HepG2 (cell line): Measurements from ENCODE around the gene BICRAL. TPM values are rescaled to one million over a fixed set of nuclear protein-coding genes. Genes with fewer than 3 reads are reported as not detected.
A peak's percentile ranks its signal among the peaks of the same experiment; 100 is the strongest.

Source experiments
- CBX2 ChIP-seq, 2 experiments: fragments of 200-600 bp in 1 of 2; sonication (generic); formaldehyde crosslinking in 1 of 2; IDR thresholded peaks; 2 replicates each; pipeline versions ENCODE4 v1.7.0 to v1.8.1; 2018 to 2022; ENCODE audit warnings: low read depth in 2 of 2, low read length in 1 of 2, mild to moderate bottlenecking in 1 of 2, missing genetic modification reagents in 1 of 2
- DNMT3B ChIP-seq: conservative IDR thresholded peaks from 2 replicates; pipeline ENCODE4 v1.6.1; 2016; ENCODE audit warnings: missing biosample characterization, control low read depth
- MED8 ChIP-seq: sonication (generic); formaldehyde crosslinking; IDR thresholded peaks from 2 replicates; pipeline ENCODE4 v1.8.1; 2023; ENCODE audit warnings: mild to moderate bottlenecking, missing genetic modification reagents; ENCODE audit not compliant: insufficient replicate concordance
- NAIF1 ChIP-seq: sonication (generic); formaldehyde crosslinking; IDR thresholded peaks from 2 replicates; pipeline ENCODE4 v1.5.0; 2020; ENCODE audit warnings: mild to moderate bottlenecking, missing genetic modification reagents, borderline replicate concordance
- SAFB2 ChIP-seq: sonication (generic); formaldehyde crosslinking; IDR thresholded peaks from 2 replicates; pipeline ENCODE4 v1.5.1; 2020; ENCODE audit warnings: missing genetic modification reagents, low read depth, mild to moderate bottlenecking, borderline replicate concordance
- SIN3A ChIP-seq: IDR thresholded peaks from 2 replicates; pipeline ENCODE4 v1.6.1; 2011; ENCODE audit warnings: low read depth, mild to moderate bottlenecking, control low read depth, low read length, borderline replicate concordance
- SRSF4 ChIP-seq: fragments of 200-400 bp; formaldehyde crosslinking; IDR thresholded peaks from one replicate; pipeline ENCODE4 v1.6.1; 2018; ENCODE audit warnings: mild to moderate bottlenecking, low read depth, low read length, moderate library complexity; ENCODE audit not compliant: poor library complexity, severe bottlenecking
- SRY ChIP-seq: sonication (generic); formaldehyde crosslinking; IDR thresholded peaks from 2 replicates; pipeline ENCODE4 v1.8.0; 2022; ENCODE audit warnings: mild to moderate bottlenecking, missing genetic modification reagents
- SSRP1 ChIP-seq: IDR thresholded peaks from 2 replicates; pipeline ENCODE4 v1.6.1; 2016; ENCODE audit warnings: control low read depth
- TCF7L2 ChIP-seq: IDR thresholded peaks from 2 replicates; pipeline ENCODE4 v1.6.1; 2011; ENCODE audit warnings: mild to moderate bottlenecking, low read depth, low read length, moderate library complexity
- ZNF138 ChIP-seq: sonication (generic); formaldehyde crosslinking; IDR thresholded peaks from 2 replicates; pipeline ENCODE4 v1.5.0; 2020; ENCODE audit warnings: mild to moderate bottlenecking, low read depth, missing genetic modification reagents
- ZNF558 ChIP-seq: sonication (generic); formaldehyde crosslinking; IDR thresholded peaks from 2 replicates; pipeline ENCODE4 v1.9.0; 2022; ENCODE audit warnings: mild to moderate bottlenecking, missing genetic modification reagents, borderline replicate concordance
- ZNF607 ChIP-seq: sonication (generic); formaldehyde crosslinking; IDR thresholded peaks from 2 replicates; pipeline ENCODE4 v1.5.1; 2020; ENCODE audit warnings: missing genetic modification reagents, mild to moderate bottlenecking, borderline replicate concordance
- ZNF7 ChIP-seq: IDR thresholded peaks from 2 replicates; pipeline ENCODE4 v1.6.1; 2016; ENCODE audit warnings: missing biosample characterization, missing genetic modification reagents
- ZNF75D ChIP-seq: sonication (generic); formaldehyde crosslinking; IDR thresholded peaks from 2 replicates; pipeline ENCODE4 v1.8.1; 2023; ENCODE audit warnings: missing genetic modification reagents, mild to moderate bottlenecking, borderline replicate concordance
- polyA plus RNA-seq, 8 experiments: library from polyadenylated mRNA; depleted of rRNA in 3 of 8; stranded (reverse) in 7 of 8; unstranded in 1 of 8; fragments of >200 nt; fragmentation: Illumina TruSeq in 4 of 8; extraction: Trizol in 4 of 8; gene quantifications; 2 replicates each; pipeline versions ENCODE4 v1.2.1 to v1.2.3, GENCODE V29; 2011 to 2016; ENCODE audit warnings: low read depth in 4 of 8, missing spikeins in 1 of 8, mixed read lengths in 1 of 8; ENCODE audit not compliant: insufficient read depth in 1 of 8
- total RNA-seq, 5 experiments: library from RNA; depleted of rRNA; stranded (reverse); fragments of >200 nt; fragmentation: Illumina TruSeq; extraction: Trizol; gene quantifications; 2 replicates each; pipeline ENCODE4 v1.2.3, GENCODE V29; 2016; ENCODE audit warnings: low read depth in 1 of 5
- TF ChIP-seq, protein P1 (sequence below): sonication (generic); formaldehyde crosslinking; IDR thresholded peaks from 2 replicates; pipeline ENCODE4 v1.4.0; 2020; ENCODE audit warnings: missing genetic modification reagents, borderline replicate concordance
- TF ChIP-seq, protein P2 (sequence below): sonication (generic); formaldehyde crosslinking; IDR thresholded peaks from 2 replicates; pipeline ENCODE4 v1.5.1; 2020; ENCODE audit warnings: missing genetic modification reagents, mild to moderate bottlenecking, borderline replicate concordance
- TF ChIP-seq, protein P3 (sequence below): sonication (generic); formaldehyde crosslinking; conservative IDR thresholded peaks from 2 replicates; pipeline ENCODE4 v1.5.0; 2020; ENCODE audit warnings: missing genetic modification reagents
- TF ChIP-seq, protein P4 (sequence below): sonication (generic); formaldehyde crosslinking; conservative IDR thresholded peaks from 2 replicates; pipeline ENCODE4 v1.8.0; 2022; ENCODE audit warnings: mild to moderate bottlenecking, moderate library complexity, missing genetic modification reagents

The BICRAL gene
- total and polyA plus RNA-seq, 2 of the 13 experiments (the other 11 are each of a cell fraction or from before 2014, with no cell fraction given) = 5.0 to 13.5 TPM

DNA sequence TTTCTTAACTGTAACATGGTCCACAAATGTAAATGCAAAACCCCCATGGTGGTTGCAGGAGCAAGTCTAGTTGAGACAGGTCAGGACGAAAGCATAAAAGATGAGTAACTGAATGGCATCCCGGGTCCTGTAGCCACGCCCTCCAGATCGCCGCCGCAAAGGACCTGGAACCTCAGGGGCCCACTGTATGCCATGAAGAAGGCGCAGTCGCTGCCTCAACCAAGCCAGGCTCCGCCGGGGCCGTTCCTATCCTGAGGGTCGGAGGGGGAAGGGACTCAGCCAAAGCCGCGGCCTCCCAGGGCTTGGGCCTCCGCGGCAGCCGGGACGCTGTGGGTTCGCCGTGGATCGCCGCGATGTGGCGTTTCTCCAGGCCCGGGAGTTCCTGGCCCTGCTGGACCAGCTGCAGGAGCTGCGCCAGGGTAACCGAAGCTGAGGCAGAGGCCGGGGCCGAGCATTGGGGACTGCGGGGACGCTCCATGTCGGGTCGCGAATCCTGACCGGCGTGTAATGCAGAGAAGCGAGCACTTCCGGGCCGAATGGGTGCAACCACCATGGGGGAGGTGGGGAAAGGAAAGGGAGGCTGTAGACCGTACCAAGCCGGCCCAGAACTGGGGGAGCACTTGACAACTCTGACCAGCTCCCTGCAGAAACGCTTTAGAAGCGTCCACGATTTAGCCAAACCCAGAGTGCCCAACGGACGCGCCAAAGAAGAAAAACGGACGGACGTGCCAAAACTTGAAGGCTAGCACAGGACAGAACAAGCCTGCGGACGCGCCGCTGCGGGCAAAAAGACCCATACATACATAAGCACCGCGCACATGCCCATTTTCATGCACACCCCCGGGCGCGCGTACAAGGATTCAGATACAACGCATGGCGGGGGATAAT lies 108.7 kb downstream of the BICRAL start (continued):
- TF ChIP-seq, protein P1, sequence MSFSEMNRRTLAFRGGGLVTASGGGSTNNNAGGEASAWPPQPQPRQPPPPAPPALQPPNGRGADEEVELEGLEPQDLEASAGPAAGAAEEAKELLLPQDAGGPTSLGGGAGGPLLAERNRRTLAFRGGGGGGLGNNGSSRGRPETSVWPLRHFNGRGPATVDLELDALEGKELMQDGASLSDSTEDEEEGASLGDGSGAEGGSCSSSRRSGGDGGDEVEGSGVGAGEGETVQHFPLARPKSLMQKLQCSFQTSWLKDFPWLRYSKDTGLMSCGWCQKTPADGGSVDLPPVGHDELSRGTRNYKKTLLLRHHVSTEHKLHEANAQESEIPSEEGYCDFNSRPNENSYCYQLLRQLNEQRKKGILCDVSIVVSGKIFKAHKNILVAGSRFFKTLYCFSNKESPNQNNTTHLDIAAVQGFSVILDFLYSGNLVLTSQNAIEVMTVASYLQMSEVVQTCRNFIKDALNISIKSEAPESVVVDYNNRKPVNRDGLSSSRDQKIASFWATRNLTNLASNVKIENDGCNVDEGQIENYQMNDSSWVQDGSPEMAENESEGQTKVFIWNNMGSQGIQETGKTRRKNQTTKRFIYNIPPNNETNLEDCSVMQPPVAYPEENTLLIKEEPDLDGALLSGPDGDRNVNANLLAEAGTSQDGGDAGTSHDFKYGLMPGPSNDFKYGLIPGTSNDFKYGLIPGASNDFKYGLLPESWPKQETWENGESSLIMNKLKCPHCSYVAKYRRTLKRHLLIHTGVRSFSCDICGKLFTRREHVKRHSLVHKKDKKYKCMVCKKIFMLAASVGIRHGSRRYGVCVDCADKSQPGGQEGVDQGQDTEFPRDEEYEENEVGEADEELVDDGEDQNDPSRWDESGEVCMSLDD = peak; percentile 62; the same call in 1 of the 2 replicates
- peak; percentile 91; the same call in 1 of the 2 replicates for TF ChIP-seq ZNF607
- TF ChIP-seq ZNF75D = no peak
- TF ChIP-seq, protein P2, sequence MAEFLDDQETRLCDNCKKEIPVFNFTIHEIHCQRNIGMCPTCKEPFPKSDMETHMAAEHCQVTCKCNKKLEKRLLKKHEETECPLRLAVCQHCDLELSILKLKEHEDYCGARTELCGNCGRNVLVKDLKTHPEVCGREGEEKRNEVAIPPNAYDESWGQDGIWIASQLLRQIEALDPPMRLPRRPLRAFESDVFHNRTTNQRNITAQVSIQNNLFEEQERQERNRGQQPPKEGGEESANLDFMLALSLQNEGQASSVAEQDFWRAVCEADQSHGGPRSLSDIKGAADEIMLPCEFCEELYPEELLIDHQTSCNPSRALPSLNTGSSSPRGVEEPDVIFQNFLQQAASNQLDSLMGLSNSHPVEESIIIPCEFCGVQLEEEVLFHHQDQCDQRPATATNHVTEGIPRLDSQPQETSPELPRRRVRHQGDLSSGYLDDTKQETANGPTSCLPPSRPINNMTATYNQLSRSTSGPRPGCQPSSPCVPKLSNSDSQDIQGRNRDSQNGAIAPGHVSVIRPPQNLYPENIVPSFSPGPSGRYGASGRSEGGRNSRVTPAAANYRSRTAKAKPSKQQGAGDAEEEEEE (CRISPR knock-in tag) = 0 out of 2 replicates have a peak, but pooled peaks have one; percentile 19
- peak; percentile 87; the same call in 1 of the 2 replicates for TF ChIP-seq SIN3A
- peak; percentile 82; the same call in 1 of the 2 replicates for TF ChIP-seq DNMT3B (CRISPR knock-in tag)
- no peak for TF ChIP-seq ZNF7 (CRISPR knock-in tag)
- TF ChIP-seq, protein P3, sequence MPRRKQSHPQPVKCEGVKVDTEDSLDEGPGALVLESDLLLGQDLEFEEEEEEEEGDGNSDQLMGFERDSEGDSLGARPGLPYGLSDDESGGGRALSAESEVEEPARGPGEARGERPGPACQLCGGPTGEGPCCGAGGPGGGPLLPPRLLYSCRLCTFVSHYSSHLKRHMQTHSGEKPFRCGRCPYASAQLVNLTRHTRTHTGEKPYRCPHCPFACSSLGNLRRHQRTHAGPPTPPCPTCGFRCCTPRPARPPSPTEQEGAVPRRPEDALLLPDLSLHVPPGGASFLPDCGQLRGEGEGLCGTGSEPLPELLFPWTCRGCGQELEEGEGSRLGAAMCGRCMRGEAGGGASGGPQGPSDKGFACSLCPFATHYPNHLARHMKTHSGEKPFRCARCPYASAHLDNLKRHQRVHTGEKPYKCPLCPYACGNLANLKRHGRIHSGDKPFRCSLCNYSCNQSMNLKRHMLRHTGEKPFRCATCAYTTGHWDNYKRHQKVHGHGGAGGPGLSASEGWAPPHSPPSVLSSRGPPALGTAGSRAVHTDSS = 0 out of 2 replicates have a peak, but pooled peaks have one; percentile 11
- TF ChIP-seq MED8 = no peak
- TF ChIP-seq, protein P4, sequence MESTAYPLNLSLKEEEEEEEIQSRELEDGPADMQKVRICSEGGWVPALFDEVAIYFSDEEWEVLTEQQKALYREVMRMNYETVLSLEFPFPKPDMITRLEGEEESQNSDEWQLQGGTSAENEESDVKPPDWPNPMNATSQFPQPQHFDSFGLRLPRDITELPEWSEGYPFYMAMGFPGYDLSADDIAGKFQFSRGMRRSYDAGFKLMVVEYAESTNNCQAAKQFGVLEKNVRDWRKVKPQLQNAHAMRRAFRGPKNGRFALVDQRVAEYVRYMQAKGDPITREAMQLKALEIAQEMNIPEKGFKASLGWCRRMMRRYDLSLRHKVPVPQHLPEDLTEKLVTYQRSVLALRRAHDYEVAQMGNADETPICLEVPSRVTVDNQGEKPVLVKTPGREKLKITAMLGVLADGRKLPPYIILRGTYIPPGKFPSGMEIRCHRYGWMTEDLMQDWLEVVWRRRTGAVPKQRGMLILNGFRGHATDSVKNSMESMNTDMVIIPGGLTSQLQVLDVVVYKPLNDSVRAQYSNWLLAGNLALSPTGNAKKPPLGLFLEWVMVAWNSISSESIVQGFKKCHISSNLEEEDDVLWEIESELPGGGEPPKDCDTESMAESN = peak; percentile 64; the same call in 1 of the 2 replicates
- peak; percentile 98 for TF ChIP-seq SRSF4
- peak; percentile 77 for TF ChIP-seq ZNF558 (CRISPR knock-in tag)
- no peak for TF ChIP-seq CBX2 (IDR thresholded peaks at IDR 0.05; ENCODE audit: low read depth, low read length)
- TF ChIP-seq CBX2 (CRISPR knock-in tag; IDR thresholded peaks at IDR 0.05; ENCODE audit: low read depth) = no peak
- TF ChIP-seq SRY (CRISPR knock-in tag) = peak; percentile 98
- TF ChIP-seq ZNF138 (CRISPR knock-in tag) = peak; percentile 90
- no peak for TF ChIP-seq TCF7L2
- peak; percentile 91; the same call in 1 of the 2 replicates for TF ChIP-seq NAIF1 (CRISPR knock-in tag)
- TF ChIP-seq SSRP1 (CRISPR knock-in tag) = peak; percentile 95
- peak; percentile 98 for TF ChIP-seq SAFB2 (CRISPR knock-in tag)
